Effector memory CD8-positive, alpha-beta T cell (primary cell): ENCODE measurements around the gene LDHA.
A peak's percentile ranks its signal among the peaks of the same experiment; 100 is the strongest.

Source experiments
- ATAC-seq: fragments of 150-1000 bp; cut with Tn5 transposase; replicated peaks from 2 replicates; pipeline ENCODE4 v1.10.0; 2021; ENCODE audit warnings: mild to moderate bottlenecking, moderate library complexity
- DNase-seq, 3 experiments: peaks; one replicate each; pipeline ENCODE4 v3.0.0; 2021
- H3K27ac Mint-ChIP-seq, 2 donors: one replicate each; pipeline ENCODE4 v1.8.0; 2022; ENCODE audit warnings: mild to moderate bottlenecking in 2 of 2, mixed read lengths in 2 of 2, moderate library complexity in 2 of 2
- H3K27me3 Mint-ChIP-seq, 2 donors: one replicate each; pipeline ENCODE4 v1.8.0; 2022; ENCODE audit warnings: mixed read lengths in 2 of 2
- H3K36me3 Mint-ChIP-seq: one replicate; pipeline ENCODE4 v1.8.0; 2022; ENCODE audit warnings: mild to moderate bottlenecking, moderate library complexity, mixed read lengths; ENCODE audit not compliant: insufficient read depth
- H3K4me1 Mint-ChIP-seq, 2 donors: one replicate each; pipeline ENCODE4 v1.8.0; 2022; ENCODE audit warnings: low read depth in 2 of 2, mixed read lengths in 2 of 2
- H3K4me3 Mint-ChIP-seq, 2 donors: one replicate each; pipeline ENCODE4 v1.8.0; 2022; ENCODE audit warnings: mild to moderate bottlenecking in 2 of 2, mixed read lengths in 2 of 2, moderate library complexity in 2 of 2
- H3K9me3 Mint-ChIP-seq, 2 donors: one replicate each; pipeline ENCODE4 v1.8.0; 2022; ENCODE audit warnings: mixed read lengths in 2 of 2
- total RNA-seq, 9 experiments: gene quantifications; one replicate each; lab custom pipeline; 2026; lab: John Stamatoyannopoulos, UW

Gene LDHA
- 202 to 1,232 (median 473) reads per million in 9 experiments for total RNA-seq

- H3K9me3 Mint-ChIP-seq: no peaks in the 10 kb centered on the region
- H3K4me1 Mint-ChIP-seq: peaks cover 26 to 37% of the 10 kb centered on the region in 2 donors
- ATAC-seq: peak; percentile 77
- H3K4me3 Mint-ChIP-seq: peak within 1 kb of the TSS; percentile 96 to 99
- DNase-seq: peak; percentile 98 to 99 (median 99)
- peaks cover 55% of the 10 kb centered on the region for H3K36me3 Mint-ChIP-seq
- H3K27ac Mint-ChIP-seq: peak within 1 kb of the TSS; percentile 96 to 99
- no peaks in the 10 kb centered on the region for H3K27me3 Mint-ChIP-seq
Measured at GRCh38 chr11:18394275-18394927, at the start of gene LDHA. Gene LDHA (plus strand): TSS chr11:18394563. CDS start chr11:18396843, 2,280 bp downstream.

GRCh38 chr11:18347471-18348125 is 46.8 kb upstream of the LDHA start:
- peaks cover 47% of the 10 kb centered on the region for H3K36me3 Mint-ChIP-seq

GRCh38 chr11:18352581-18352980 is 41.8 kb upstream of the LDHA start:
- no peaks in the 10 kb centered on the region for H3K27me3 Mint-ChIP-seq
- H3K9me3 Mint-ChIP-seq: no peaks in the 10 kb centered on the region
- no peak for DNase-seq
- H3K27ac Mint-ChIP-seq: no peak overlapping the region
- ATAC-seq: no peak
- no peaks in the 10 kb centered on the region for H3K4me1 Mint-ChIP-seq
- H3K36me3 Mint-ChIP-seq: peaks cover 56% of the 10 kb centered on the region
- H3K4me3 Mint-ChIP-seq: no peak overlapping the region

More at GRCh38 chr11:18347471-18348125, 46.8 kb upstream of the LDHA start:
- no peaks in the 10 kb centered on the region for H3K9me3 Mint-ChIP-seq
- ATAC-seq (no peak), DNase-seq (no peak)
- no peaks in the 10 kb centered on the region for H3K27me3 Mint-ChIP-seq
- H3K4me1 Mint-ChIP-seq: no peaks in the 10 kb centered on the region
- no peak overlapping the region for H3K4me3 Mint-ChIP-seq
- no peak overlapping the region for H3K27ac Mint-ChIP-seq

DNA sequence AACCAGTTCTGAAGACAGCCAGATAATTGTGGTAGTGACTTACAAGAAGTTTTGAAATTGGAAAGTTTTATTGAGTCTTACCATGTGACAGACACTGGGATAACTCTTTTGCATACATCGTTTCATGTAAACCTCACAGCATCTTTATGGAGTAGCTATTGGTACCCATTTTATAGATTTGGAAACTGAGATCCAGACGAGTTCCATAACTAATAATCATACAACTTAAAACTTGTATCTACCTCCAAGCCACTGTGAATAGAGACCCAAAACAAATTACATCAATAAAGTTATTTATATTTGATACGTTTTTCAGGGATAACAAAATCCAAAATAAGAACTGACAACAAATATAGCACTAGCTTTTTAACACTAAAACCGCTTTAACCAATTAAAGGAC is 35.7 kb upstream of the LDHA start:
- H3K27ac Mint-ChIP-seq: peak overlapping the region in 1 of 2 donors; percentile 29
- H3K9me3 Mint-ChIP-seq: no peaks in the 10 kb centered on the region
- no peak for DNase-seq
- peaks cover 67% of the 10 kb centered on the region for H3K36me3 Mint-ChIP-seq
- no peak overlapping the region for H3K4me3 Mint-ChIP-seq
- ATAC-seq: no peak
- H3K4me1 Mint-ChIP-seq: no peaks in the 10 kb centered on the region
- no peaks in the 10 kb centered on the region for H3K27me3 Mint-ChIP-seq

- peaks cover 73% of the 10 kb centered on the region for H3K36me3 Mint-ChIP-seq
- no peaks in the 10 kb centered on the region for H3K27me3 Mint-ChIP-seq
- H3K4me1 Mint-ChIP-seq: no peaks in the 10 kb centered on the region
- H3K4me3 Mint-ChIP-seq: no peak overlapping the region
- no peak overlapping the region for H3K27ac Mint-ChIP-seq
- ATAC-seq (no peak), DNase-seq (no peak)
- no peaks in the 10 kb centered on the region for H3K9me3 Mint-ChIP-seq
Measured at GRCh38 chr11:18361154-18361553, 33.2 kb upstream of the LDHA start.

GRCh38 chr11:18364495-18365073 is 29.8 kb upstream of the LDHA start:
- H3K27me3 Mint-ChIP-seq: no peaks in the 10 kb centered on the region
- no peak overlapping the region for H3K4me3 Mint-ChIP-seq
- ATAC-seq: no peak
- no peaks in the 10 kb centered on the region for H3K9me3 Mint-ChIP-seq
- H3K4me1 Mint-ChIP-seq: no peaks in the 10 kb centered on the region
- H3K36me3 Mint-ChIP-seq: peaks cover 56% of the 10 kb centered on the region
- no peak overlapping the region for H3K27ac Mint-ChIP-seq
- no peak for DNase-seq

DNA sequence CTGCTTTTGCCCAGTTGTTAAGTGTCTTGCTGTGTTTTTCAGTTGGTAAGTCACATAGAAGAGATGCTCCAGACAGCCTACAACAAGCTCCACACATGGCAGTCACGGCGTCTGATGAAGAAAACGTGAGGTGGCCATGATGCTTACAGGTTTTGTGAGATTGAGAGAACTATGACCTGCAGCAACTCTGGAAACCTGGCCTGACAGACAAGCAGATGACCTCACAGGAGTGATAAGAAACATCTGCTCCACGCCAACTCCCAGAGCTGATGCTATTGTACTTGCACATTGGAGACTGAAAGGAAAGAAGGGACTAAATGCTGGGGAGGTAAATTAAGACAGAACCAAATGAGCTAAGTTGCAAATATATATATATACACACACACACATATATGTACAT is 28.6 kb upstream of the LDHA start:
- peaks cover 45% of the 10 kb centered on the region for H3K36me3 Mint-ChIP-seq
- ATAC-seq (no peak), DNase-seq (no peak)
- no peaks in the 10 kb centered on the region for H3K4me1 Mint-ChIP-seq
- no peaks in the 10 kb centered on the region for H3K27me3 Mint-ChIP-seq
- H3K4me3 Mint-ChIP-seq: no peak overlapping the region
- peak overlapping the region in 1 of 2 donors; percentile 38 for H3K27ac Mint-ChIP-seq
- no peaks in the 10 kb centered on the region for H3K9me3 Mint-ChIP-seq

GRCh38 chr11:18366286-18366685 is 28.1 kb upstream of the LDHA start:
- Mint-ChIP-seq H3K9me3 (no peaks in the 10 kb centered on the region), H3K4me1 (no peaks in the 10 kb centered on the region), H3K27me3 (no peaks in the 10 kb centered on the region), H3K4me3 (no peak overlapping the region), H3K36me3 (peaks cover 40% of the 10 kb centered on the region), H3K27ac (peak overlapping the region; percentile 38 to 55)
- DNase-seq: no peak
- ATAC-seq: no peak

- no peaks in the 10 kb centered on the region for H3K27me3 Mint-ChIP-seq
- ATAC-seq (no peak), DNase-seq (no peak)
- H3K27ac Mint-ChIP-seq: peak overlapping the region in 1 of 2 donors; percentile 14
- no peaks in the 10 kb centered on the region for H3K9me3 Mint-ChIP-seq
- H3K4me3 Mint-ChIP-seq: no peak overlapping the region
- peaks cover 42% of the 10 kb centered on the region for H3K36me3 Mint-ChIP-seq
- H3K4me1 Mint-ChIP-seq: no peaks in the 10 kb centered on the region
Measured at GRCh38 chr11:18367431-18367830, 26.9 kb upstream of the LDHA start.

DNA sequence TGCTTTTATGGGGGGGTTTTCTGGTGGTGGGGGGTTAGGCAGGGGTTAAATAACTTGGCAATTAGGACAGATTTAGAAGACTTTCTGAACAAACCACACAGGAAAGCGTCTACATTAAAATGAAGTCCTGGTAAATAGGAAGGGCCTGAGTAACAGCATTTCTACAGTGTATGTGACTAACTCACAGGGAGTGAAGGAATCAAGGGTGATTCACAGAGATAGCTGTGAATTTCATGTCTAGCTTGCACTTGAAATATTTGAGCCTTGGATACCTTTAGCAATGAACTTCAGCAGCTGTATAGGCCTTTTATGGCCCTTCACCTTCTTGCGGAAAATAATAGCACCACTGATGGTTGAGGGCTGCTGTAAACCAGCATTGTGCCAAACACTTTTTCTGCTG is 26.1 kb upstream of the LDHA start:
- ATAC-seq (no peak), DNase-seq (no peak)
- H3K4me3 Mint-ChIP-seq: no peak overlapping the region
- H3K36me3 Mint-ChIP-seq: peaks cover 35% of the 10 kb centered on the region
- H3K4me1 Mint-ChIP-seq: no peaks in the 10 kb centered on the region
- no peaks in the 10 kb centered on the region for H3K27me3 Mint-ChIP-seq
- H3K9me3 Mint-ChIP-seq: no peaks in the 10 kb centered on the region
- peak overlapping the region in 1 of 2 donors; percentile 14 for H3K27ac Mint-ChIP-seq

DNA sequence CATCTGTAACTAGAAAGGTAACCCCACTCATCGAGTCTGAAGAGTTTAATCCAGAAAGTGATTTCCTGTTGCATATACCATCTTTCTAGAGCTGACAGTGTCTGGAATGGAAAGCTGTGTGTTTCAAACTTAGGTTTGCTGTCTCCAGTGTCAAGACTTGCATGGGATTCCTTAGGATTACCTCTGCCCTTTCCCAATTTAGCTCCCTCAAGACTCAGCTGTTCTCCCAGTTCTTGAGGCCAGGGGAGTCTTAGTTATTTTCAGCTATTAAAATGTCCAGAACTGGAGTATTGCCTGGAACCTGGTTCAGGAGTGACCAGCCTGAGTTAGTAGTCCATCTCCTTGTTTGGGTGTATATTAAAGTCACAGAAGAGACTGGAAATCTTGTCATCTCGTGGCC is 25.0 kb upstream of the LDHA start:
- ATAC-seq: no peak
- Mint-ChIP-seq H3K27ac (peak overlapping the region in 1 of 2 donors; percentile 80), H3K36me3 (peaks cover 24% of the 10 kb centered on the region)

GRCh38 chr11:18371279-18371678 is 23.1 kb upstream of the LDHA start:
- no peak for DNase-seq
- H3K36me3 Mint-ChIP-seq: peaks cover 9% of the 10 kb centered on the region
- no peak overlapping the region for H3K4me3 Mint-ChIP-seq
- H3K27me3 Mint-ChIP-seq: no peaks in the 10 kb centered on the region
- no peak for ATAC-seq
- no peaks in the 10 kb centered on the region for H3K9me3 Mint-ChIP-seq
- no peak overlapping the region for H3K27ac Mint-ChIP-seq
- no peaks in the 10 kb centered on the region for H3K4me1 Mint-ChIP-seq

More for the DNA sequence above, 25.0 kb upstream of the LDHA start:
- Mint-ChIP-seq H3K4me3 (no peak overlapping the region), H3K9me3 (no peaks in the 10 kb centered on the region), H3K4me1 (no peaks in the 10 kb centered on the region), H3K27me3 (no peaks in the 10 kb centered on the region)
- no peak for DNase-seq

- no peak for DNase-seq
- Mint-ChIP-seq H3K27ac (no peak overlapping the region), H3K4me3 (no peak overlapping the region), H3K4me1 (no peaks in the 10 kb centered on the region), H3K9me3 (no peaks in the 10 kb centered on the region), H3K27me3 (no peaks in the 10 kb centered on the region), H3K36me3 (peaks cover 3% of the 10 kb centered on the region)
- no peak for ATAC-seq
Measured at GRCh38 chr11:18372201-18372600, 22.2 kb upstream of the LDHA start.

DNA sequence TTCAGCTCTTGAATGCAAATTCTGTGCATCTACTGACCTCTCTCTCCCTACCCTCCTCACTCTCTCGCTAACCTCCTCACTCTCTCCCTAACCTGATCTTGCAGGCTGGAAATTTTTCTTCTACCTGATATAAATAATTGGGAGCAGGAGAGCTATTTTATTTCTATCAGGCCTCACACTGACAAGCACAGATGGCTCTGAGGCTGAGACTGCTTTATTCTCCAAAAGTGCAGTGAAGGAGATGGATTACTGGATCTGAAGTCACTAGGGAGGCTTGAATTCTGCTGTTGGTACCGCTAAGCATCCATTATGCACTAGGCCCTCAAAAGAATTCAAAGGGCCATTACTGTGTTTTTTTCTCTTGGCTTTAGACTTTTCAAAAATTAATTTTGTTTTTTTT is 19.4 kb upstream of the LDHA start:
- ATAC-seq: no peak
- no peaks in the 10 kb centered on the region for H3K4me1 Mint-ChIP-seq

More for the DNA sequence above, 19.4 kb upstream of the LDHA start:
- Mint-ChIP-seq H3K4me3 (no peak overlapping the region), H3K27ac (no peak overlapping the region), H3K9me3 (no peaks in the 10 kb centered on the region), H3K36me3 (peaks cover 3% of the 10 kb centered on the region), H3K27me3 (no peaks in the 10 kb centered on the region)
- DNase-seq: no peak
